HepG2 (cell line): ENCODE data around the gene ADAMTSL3. TPM values are rescaled to one million over a fixed set of nuclear protein-coding genes. Genes with fewer than 3 reads are reported as not detected.
A peak's percentile ranks its signal among the peaks of the same experiment; 100 is the strongest.

ENCODE experiments used
- ATAC-seq: fragments of 200-7000 bp; cut with Tn5 transposase; 3 replicates; pipeline ENCODE4 v1.9.1; 2020; ENCODE audit warnings: mild to moderate bottlenecking, moderate library complexity
- BruUV-seq: library from RNA; stranded (reverse); fragments of 400-500 nt; replicated peaks from 2 replicates; lab custom pipeline; 2021; lab: Mats Ljungman, UMichigan
- CTCF ChIA-PET: fragments of 300-600 bp; formaldehyde crosslinking; extraction: SDS; loops from one replicate; lab custom pipeline; 2021; ENCODE audit warnings: low total read pairs, inconsistent platforms, low intra/inter-chr PET ratio; lab: Yijun Ruan, JAX
- POLR2A ChIA-PET: fragments of 350-600 bp; sonication (Branson Sonifier 250); formaldehyde crosslinking; loops from one replicate; lab custom pipeline; 2020; ENCODE audit warnings: antibody characterized with exemption, inconsistent platforms; lab: Yijun Ruan, JAX
- DNase-seq: peaks from one replicate; pipeline ENCODE4 v3.0.0-alpha.2; 2015; ENCODE audit warnings: low spot score
- FAIRE-seq: peaks from 3 replicates; lab custom pipeline; 2011; peaks lifted over from hg19 to GRCh38; lab: Jason Lieb, UNC
- H2AFZ ChIP-seq: one replicate; pipeline ENCODE4 v1.6.1; 2011; ENCODE audit warnings: low read length, inconsistent platforms
- H3K27ac ChIP-seq: fragments of 300-600 bp; 3 replicates; pipeline ENCODE4 v1.8.0; 2011; ENCODE audit warnings: mixed run types, mild to moderate bottlenecking, mixed read lengths, low read length, inconsistent platforms; ENCODE audit not compliant: insufficient read depth; ENCODE audit errors: extremely low read length
- H3K27me3 ChIP-seq, 2 experiments: fragments of 200-600 bp in 1 of 2; 2 replicates in 1 of 2; 3 replicates in 1 of 2; pipeline versions ENCODE4 v1.6.0 to v1.8.0; 2011; ENCODE audit warnings: low read length in 2 of 2, mild to moderate bottlenecking in 2 of 2, moderate library complexity in 2 of 2, inconsistent platforms in 1 of 2; ENCODE audit not compliant: insufficient read depth in 2 of 2, control insufficient read depth in 1 of 2
- H3K36me3 ChIP-seq, 2 experiments: fragments of 200-600 bp in 1 of 2; replicated peaks in 1 of 2; 2 replicates in 1 of 2; 3 replicates in 1 of 2; pipeline versions ENCODE4 v1.5.1 to v1.8.0; 2011; ENCODE audit warnings: low read length in 2 of 2, inconsistent platforms in 1 of 2; ENCODE audit not compliant: insufficient read depth in 2 of 2, control insufficient read depth in 1 of 2
- H3K4me1 ChIP-seq: 2 replicates; pipeline ENCODE4 v1.5.1; 2012; ENCODE audit warnings: low read length, inconsistent platforms; ENCODE audit not compliant: insufficient read depth
- H3K4me2 ChIP-seq: 2 replicates; pipeline ENCODE4 v1.6.0; 2011; ENCODE audit warnings: low read depth, low read length, inconsistent platforms
- H3K4me3 ChIP-seq, 3 experiments: fragments of 200-600 bp in 1 of 3; sonication (generic), shearing (Covaris generic) in 1 of 3; replicated peaks in 1 of 3; 2 replicates each; pipeline ENCODE4 v1.5.1; 2011 to 2016; ENCODE audit warnings: low read length in 3 of 3, inconsistent platforms in 2 of 3, low read depth in 2 of 3, mild to moderate bottlenecking in 2 of 3, control low read depth in 1 of 3, mixed read lengths in 1 of 3; ENCODE audit not compliant: insufficient read depth in 1 of 3
- H3K79me2 ChIP-seq: one replicate; pipeline ENCODE4 v1.6.1; 2011; ENCODE audit warnings: low read length, inconsistent platforms; ENCODE audit not compliant: insufficient read depth
- H3K9ac ChIP-seq: 2 replicates; pipeline ENCODE4 v1.6.0; 2011; ENCODE audit warnings: mild to moderate bottlenecking, low read depth, low read length, inconsistent platforms; ENCODE audit not compliant: insufficient read depth
- H3K9me3 ChIP-seq: 2 replicates; pipeline ENCODE4 v1.5.1; 2012; ENCODE audit warnings: mild to moderate bottlenecking, low read length
- H4K20me1 ChIP-seq: 2 replicates; pipeline ENCODE4 v1.6.0; 2011; ENCODE audit warnings: inconsistent platforms, mild to moderate bottlenecking, low read length, moderate library complexity; ENCODE audit not compliant: insufficient read depth
- FOXA3 ChIP-seq: IDR thresholded peaks from 2 replicates; pipeline ENCODE4 v1.6.1; 2016; ENCODE audit warnings: missing genetic modification reagents, missing compliant biosample characterization
- GATAD2A ChIP-seq: IDR thresholded peaks from 2 replicates; pipeline ENCODE4 v1.6.1; 2016
- RARA ChIP-seq: IDR thresholded peaks from 2 replicates; pipeline ENCODE4 v1.6.1; 2016; ENCODE audit warnings: missing genetic modification reagents, missing compliant biosample characterization
- SOX5 ChIP-seq: IDR thresholded peaks from 2 replicates; pipeline ENCODE4 v1.6.1; 2016; ENCODE audit warnings: borderline replicate concordance
- SUZ12 ChIP-seq: fragments of 150-350 bp; IDR thresholded peaks from 2 replicates; pipeline ENCODE4 v1.6.1; 2014; ENCODE audit warnings: low read depth, low read length
- TCF7 ChIP-seq: sonication (generic); IDR thresholded peaks from 2 replicates; pipeline ENCODE4 v1.6.1; 2016; ENCODE audit warnings: antibody characterized with exemption, low read depth
- TERF1 ChIP-seq: sonication (generic); formaldehyde crosslinking; IDR thresholded peaks from 2 replicates; pipeline ENCODE4 v1.8.0; 2022; ENCODE audit warnings: mild to moderate bottlenecking, missing genetic modification reagents, moderate library complexity
- ZNF558 ChIP-seq: sonication (generic); formaldehyde crosslinking; IDR thresholded peaks from 2 replicates; pipeline ENCODE4 v1.9.0; 2022; ENCODE audit warnings: mild to moderate bottlenecking, missing genetic modification reagents, borderline replicate concordance
- WGBS: methylation state at CpG from one replicate; pipeline ENCODE4 v1.1.6; 2017; ENCODE audit warnings: low lambda C conversion rate; 5-methylcytosine and 5-hydroxymethylcytosine counted together
- in situ Hi-C: cut with HindIII; loops from 2 replicates; pipeline ENCODE4 v1.10.0; 2017; ENCODE audit warnings: low pct_unique_long_range_greater_than_20kb; ENCODE audit not compliant: extremely low pct_ligation_motif_present
- intact Hi-C: fragments of 100-400 bp; cut with micrococcal nuclease; formaldehyde crosslinking; loops from one replicate; pipeline ENCODE4 v1.10.0; 2022; ENCODE audit not compliant: unreplicated experiment
- polyA plus RNA-seq, 8 experiments: library from polyadenylated mRNA; depleted of rRNA in 3 of 8; stranded (reverse) in 7 of 8; unstranded in 1 of 8; fragments of >200 nt; fragmentation: Illumina TruSeq in 4 of 8; extraction: Trizol in 4 of 8; gene quantifications; 2 replicates each; pipeline versions ENCODE4 v1.2.1 to v1.2.3, GENCODE V29; 2011 to 2016; ENCODE audit warnings: low read depth in 4 of 8, missing spikeins in 1 of 8, mixed read lengths in 1 of 8; ENCODE audit not compliant: insufficient read depth in 1 of 8
- total RNA-seq, 5 experiments: library from RNA; depleted of rRNA; stranded (reverse); fragments of >200 nt; fragmentation: Illumina TruSeq; extraction: Trizol; gene quantifications; 2 replicates each; pipeline ENCODE4 v1.2.3, GENCODE V29; 2016; ENCODE audit warnings: low read depth in 1 of 5
- TF ChIP-seq, protein P1 (sequence below): sonication (generic); formaldehyde crosslinking; IDR thresholded peaks from 2 replicates; pipeline ENCODE4 v1.8.0; 2023; ENCODE audit warnings: mild to moderate bottlenecking, missing genetic modification reagents

ADAMTSL3 gene
- total and polyA plus RNA-seq, 2 of the 13 experiments (the other 11 are each of a cell fraction or from before 2014, with no cell fraction given): 0.04 to 0.09 TPM

GRCh38 chr15:83928878-83929418 lies 275.0 kb downstream of the ADAMTSL3 start:
- no peak overlapping the region for H2AFZ ChIP-seq
- no peak for ATAC-seq
- CTCF ChIA-PET: no interaction called here

More at GRCh38 chr15:83928878-83929418, 275.0 kb downstream of the ADAMTSL3 start:
- Histone ChIP-seq H3K27me3 (peaks cover 0 to 4% of the 10 kb centered on the region in 2 experiments; a peak in 1 of 5 replicates), H3K4me2 (no peak overlapping the region), H3K9ac (no peak overlapping the region), H3K36me3 (no peaks in the 10 kb centered on the region), H3K9me3 (peaks cover 7% of the 10 kb centered on the region), H3K27ac (no peak overlapping the region), H3K79me2 (no peaks in the 10 kb centered on the region), H3K4me1 (peaks cover 30% of the 10 kb centered on the region), H3K4me3 (no peak overlapping the region), H4K20me1 (no peaks in the 10 kb centered on the region)
- POLR2A ChIA-PET: no interaction called here
- intact Hi-C loops (no loop called here), in situ Hi-C loops (no loop called here)
- 54% methylated on average over 5 of the region's 5 CpGs for WGBS
- TF ChIP-seq RARA: peak; percentile 73
- no peak for TF ChIP-seq TCF7
- TF ChIP-seq SUZ12: no peak
- no peak for TF ChIP-seq ZNF558 (CRISPR knock-in tag)
- peak; percentile 31; the same call in 1 of the 2 replicates for TF ChIP-seq GATAD2A
- TF ChIP-seq, protein P1, sequence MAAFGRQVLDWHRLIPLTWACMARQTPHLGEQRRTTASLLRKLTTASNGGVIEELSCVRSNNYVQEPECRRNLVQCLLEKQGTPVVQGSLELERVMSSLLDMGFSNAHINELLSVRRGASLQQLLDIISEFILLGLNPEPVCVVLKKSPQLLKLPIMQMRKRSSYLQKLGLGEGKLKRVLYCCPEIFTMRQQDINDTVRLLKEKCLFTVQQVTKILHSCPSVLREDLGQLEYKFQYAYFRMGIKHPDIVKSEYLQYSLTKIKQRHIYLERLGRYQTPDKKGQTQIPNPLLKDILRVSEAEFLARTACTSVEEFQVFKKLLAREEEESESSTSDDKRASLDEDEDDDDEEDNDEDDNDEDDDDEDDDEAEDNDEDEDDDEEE (CRISPR knock-in tag): no peak
- TF ChIP-seq SOX5 (CRISPR knock-in tag): peak; percentile 8; the same call in 1 of the 2 replicates
- TF ChIP-seq FOXA3: peak; percentile 9; the same call in 1 of the 2 replicates
- TF ChIP-seq TERF1: no peak
- no TSS peak for BruUV-seq
- FAIRE-seq (no peak), DNase-seq (peak; percentile 29)
